SK-N-MC (cell line): ENCODE data around the gene TOM1.

Experiments used
- DNase-seq: peaks from one replicate; pipeline ENCODE4 v3.0.0-alpha.2; 2011; ENCODE audit warnings: low read depth, low spot score
- H3K27ac ChIP-seq: fragments of 200-600 bp; sonication (generic); 2 replicates; pipeline ENCODE4 v1.5.1; 2016; ENCODE audit warnings: mixed run types
- H3K36me3 ChIP-seq: fragments of 200-600 bp; sonication (generic); 2 replicates; pipeline ENCODE4 v1.6.1; 2017; ENCODE audit warnings: antibody characterized with exemption, low read length, mixed read lengths; ENCODE audit not compliant: insufficient read depth
- H3K4me3 ChIP-seq: fragments of 200-600 bp; sonication (generic); 2 replicates; pipeline ENCODE4 v1.5.1; 2016
- H3K9ac ChIP-seq: fragments of 200-600 bp; sonication (generic); 2 replicates; pipeline ENCODE4 v1.8.0; 2017; ENCODE audit warnings: mixed run types, mixed read lengths; ENCODE audit not compliant: insufficient read length
- H3K9me3 ChIP-seq: fragments of 200-600 bp; sonication (generic); 2 replicates; pipeline ENCODE4 v1.6.1; 2017; ENCODE audit warnings: low read depth, mild to moderate bottlenecking, antibody characterized with exemption, low read length, moderate library complexity, mixed read lengths
- EZH2 ChIP-seq: fragments of 200-600 bp; sonication (generic); IDR thresholded peaks from one replicate; pipeline ENCODE4 v1.6.1; 2017; ENCODE audit warnings: antibody characterized with exemption
- FOXP2 ChIP-seq: optimal IDR thresholded peaks from 2 replicates; pipeline ENCODE3; 2011; ENCODE audit warnings: mild to moderate bottlenecking, moderate library complexity; ENCODE audit not compliant: insufficient read depth; ENCODE audit errors: extremely low read length, control extremely low read depth
- POLR2AphosphoS5 ChIP-seq: IDR thresholded peaks from 2 replicates; pipeline ENCODE4 v1.6.1; 2012; ENCODE audit warnings: mild to moderate bottlenecking, low read depth, low read length, borderline replicate concordance

The TOM1 gene

GRCh38 chr22:35266277-35266676 lies 33.4 kb upstream of the TOM1 start:
- Histone ChIP-seq H3K9me3 (no peaks in the 10 kb centered on the region), H3K27ac (no peak overlapping the region), H3K4me3 (no peak overlapping the region), H3K9ac (no peak overlapping the region), H3K36me3 (peaks cover 97% of the 10 kb centered on the region)
- TF ChIP-seq POLR2AphosphoS5, result no peak
- no peak for TF ChIP-seq EZH2
- no peak for TF ChIP-seq FOXP2
- no peak for DNase-seq

GRCh38 chr22:35269630-35270029 lies 30.1 kb upstream of the TOM1 start:
- Histone ChIP-seq H3K36me3 (peaks cover 95% of the 10 kb centered on the region), H3K4me3 (no peak overlapping the region), H3K9me3 (no peaks in the 10 kb centered on the region), H3K27ac (no peak overlapping the region), H3K9ac (no peak overlapping the region)
- no peak for DNase-seq
- no peak for TF ChIP-seq EZH2
- no peak for TF ChIP-seq FOXP2
- TF ChIP-seq POLR2AphosphoS5, result no peak

DNA sequence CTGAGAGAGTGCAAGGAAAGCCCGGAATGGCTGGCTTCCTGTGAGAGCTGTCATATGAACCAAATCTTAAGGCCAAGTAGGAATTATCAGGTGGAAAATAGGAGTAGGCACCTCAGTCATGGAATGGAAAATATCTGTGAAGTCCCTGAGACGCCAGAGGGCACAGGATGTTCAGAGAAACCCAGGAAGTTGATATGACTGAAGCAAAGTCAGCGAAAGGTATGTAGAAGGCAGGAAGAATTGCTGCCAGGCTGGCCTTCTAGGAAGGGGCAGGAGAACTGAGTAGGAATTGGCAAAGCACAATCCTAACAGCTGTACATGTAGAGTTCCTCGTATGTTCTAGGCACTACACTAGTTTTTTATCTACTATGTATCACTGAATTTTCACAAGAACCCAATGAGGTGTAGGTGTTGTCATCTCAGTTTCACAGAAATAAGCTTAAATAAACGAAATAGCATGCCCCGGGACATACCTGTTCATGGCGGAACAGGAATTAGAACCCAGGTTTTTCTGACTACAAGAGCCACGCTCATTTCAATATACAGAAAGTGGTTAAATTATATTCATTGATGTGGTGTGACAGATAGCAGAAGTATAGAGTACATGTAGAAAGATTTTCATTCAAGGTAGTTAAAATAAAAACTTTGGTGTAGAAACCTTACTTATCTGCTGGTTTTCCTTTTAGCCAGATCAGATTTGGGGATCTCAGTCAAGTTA lies 25.4 kb upstream of the TOM1 start:
- Histone ChIP-seq H3K4me3 (no peak overlapping the region), H3K27ac (no peak overlapping the region), H3K9me3 (no peaks in the 10 kb centered on the region), H3K36me3 (peaks cover 86% of the 10 kb centered on the region), H3K9ac (no peak overlapping the region)
- TF ChIP-seq EZH2 (no peak), POLR2AphosphoS5 (no peak), FOXP2 (no peak)
- DNase-seq, result no peak

DNA sequence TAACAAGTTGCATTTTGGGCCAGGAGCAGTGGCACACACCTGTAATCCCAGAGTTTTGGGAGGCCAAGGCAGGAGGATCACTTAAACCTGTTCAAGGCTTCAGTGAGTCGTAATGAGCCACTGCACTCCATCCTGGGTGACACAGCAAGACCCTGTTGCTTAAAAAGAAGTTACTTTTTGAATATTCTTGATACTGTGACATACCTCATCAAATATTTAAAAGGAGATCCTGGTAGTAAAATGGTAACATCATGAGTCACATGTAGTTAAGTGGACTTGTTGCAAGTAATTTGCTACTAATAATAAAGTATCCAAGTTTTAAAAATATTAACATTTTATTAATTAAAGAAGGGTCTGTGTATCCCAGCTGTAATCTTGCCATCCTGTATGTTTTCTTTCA lies 24.1 kb upstream of the TOM1 start:
- TF ChIP-seq FOXP2, result no peak
- TF ChIP-seq EZH2, result no peak
- no peak for TF ChIP-seq POLR2AphosphoS5
- Histone ChIP-seq H3K27ac (no peak overlapping the region), H3K9ac (no peak overlapping the region), H3K36me3 (peaks cover 85% of the 10 kb centered on the region), H3K9me3 (no peaks in the 10 kb centered on the region), H3K4me3 (no peak overlapping the region)
- no peak for DNase-seq

GRCh38 chr22:35276019-35276418 lies 23.7 kb upstream of the TOM1 start:
- H3K9me3 ChIP-seq, result no peaks in the 10 kb centered on the region
- no peak overlapping the region for H3K4me3 ChIP-seq
- H3K27ac ChIP-seq, result no peak overlapping the region
- TF ChIP-seq FOXP2 (no peak), EZH2 (no peak), POLR2AphosphoS5 (no peak)
- no peak for DNase-seq
- H3K36me3 ChIP-seq, result peaks cover 82% of the 10 kb centered on the region
- H3K9ac ChIP-seq, result no peak overlapping the region

DNA sequence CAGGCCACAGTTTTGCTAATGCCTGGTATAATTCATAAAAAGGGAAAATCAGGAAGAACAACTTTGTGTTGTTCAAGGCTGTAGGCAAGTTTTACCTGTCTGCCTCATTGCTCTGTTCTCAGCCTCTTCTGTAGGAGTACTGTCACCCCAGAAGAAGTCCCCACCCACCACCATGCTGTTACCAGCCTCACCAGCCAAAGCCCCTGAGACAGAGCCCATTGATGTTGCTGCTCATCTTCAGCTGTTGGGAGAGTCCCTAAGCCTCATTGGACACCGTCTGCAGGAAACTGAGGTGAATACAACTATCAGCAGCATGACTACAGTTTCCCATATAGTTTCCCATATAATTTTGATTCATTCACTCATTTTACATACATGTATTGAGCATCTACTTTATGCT lies 11.6 kb upstream of the TOM1 start:
- TF ChIP-seq EZH2, result no peak
- DNase-seq, result no peak
- Histone ChIP-seq H3K4me3 (no peak overlapping the region), H3K36me3 (peaks cover 91% of the 10 kb centered on the region), H3K27ac (no peak overlapping the region), H3K9me3 (no peaks in the 10 kb centered on the region), H3K9ac (no peak overlapping the region)

DNA sequence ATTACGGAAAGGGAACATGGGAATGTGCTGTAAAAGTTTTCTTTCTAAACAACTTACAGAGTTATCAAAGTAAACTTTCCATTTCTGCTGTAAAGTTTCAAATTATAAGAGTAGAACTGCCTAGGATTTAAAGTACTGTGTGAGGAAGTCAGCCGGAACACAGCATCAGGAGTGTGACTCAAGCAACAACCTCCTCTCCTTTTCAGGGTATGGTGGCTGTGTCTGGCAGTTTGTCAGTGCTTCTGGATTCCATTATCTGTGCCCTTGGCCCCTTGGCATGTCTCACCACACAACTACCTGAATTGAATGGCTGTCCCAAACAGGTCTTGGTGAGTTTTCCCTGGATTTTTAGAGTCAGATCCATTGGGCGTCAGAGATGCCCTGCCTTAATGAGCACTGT lies 6.9 kb upstream of the TOM1 start:
- Histone ChIP-seq H3K27ac (no peak overlapping the region), H3K36me3 (peaks cover 84% of the 10 kb centered on the region)
- no peak for TF ChIP-seq FOXP2

DNA sequence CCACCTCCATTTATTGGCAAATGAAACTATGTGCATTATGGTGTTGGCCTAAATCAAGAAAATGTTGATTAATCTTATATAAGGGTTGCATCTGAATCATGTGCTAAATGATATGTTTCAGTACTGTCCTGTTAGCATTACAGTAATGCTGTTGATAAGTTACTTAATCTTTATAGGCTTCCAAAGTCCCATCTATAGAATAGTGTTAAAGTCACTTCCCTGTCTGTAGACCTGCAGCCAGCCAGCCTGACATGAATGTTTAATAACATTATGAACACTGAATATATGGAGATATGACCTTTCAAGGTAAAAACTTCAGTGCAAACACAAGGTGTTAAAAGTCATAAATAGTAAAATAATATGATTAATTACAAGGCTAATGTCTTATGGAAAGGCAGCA lies 3.6 kb upstream of the TOM1 start:
- H3K36me3 ChIP-seq, result peaks cover 59% of the 10 kb centered on the region

More for the DNA sequence above, 6.9 kb upstream of the TOM1 start:
- Histone ChIP-seq H3K9me3 (no peaks in the 10 kb centered on the region), H3K9ac (no peak overlapping the region), H3K4me3 (no peak overlapping the region)
- DNase-seq, result no peak

GRCh38 chr22:35299217-35299672 lies 449 bp upstream of the TOM1 start:
- no peak for DNase-seq
- Histone ChIP-seq H3K9me3 (no peaks in the 10 kb centered on the region), H3K9ac (peak overlapping the region; percentile 58), H3K27ac (peak overlapping the region; percentile 72), H3K4me3 (peak overlapping the region; percentile 88), H3K36me3 (peaks cover 28% of the 10 kb centered on the region)
- TF ChIP-seq EZH2, result no peak
- no peak for TF ChIP-seq POLR2AphosphoS5
- TF ChIP-seq FOXP2, result no peak

More for the DNA sequence above, 3.6 kb upstream of the TOM1 start:
- TF ChIP-seq POLR2AphosphoS5, result no peak
- TF ChIP-seq EZH2, result no peak
- TF ChIP-seq FOXP2, result no peak
- DNase-seq, result no peak
- Histone ChIP-seq H3K9ac (no peak overlapping the region), H3K4me3 (no peak overlapping the region), H3K27ac (no peak overlapping the region), H3K9me3 (no peaks in the 10 kb centered on the region)
